OCI-LY1 (cell line): ENCODE measurements around the gene SEC61A2.
"Not testable (repeated sequence)": the region's sequence is repeated elsewhere in the genome, so short reads cannot be mapped to it uniquely, and the experiment has no call there.

Experiments used
- H2AFZ ChIP-seq: fragments of 200-600 bp; sonication (generic), shearing (Covaris generic); 2 replicates; pipeline ENCODE4 v1.6.0; 2014; ENCODE audit warnings: antibody characterized with exemption, mild to moderate bottlenecking, low read length
- H3F3A ChIP-seq: fragments of 200-600 bp; sonication (generic), shearing (Covaris generic); 2 replicates; pipeline ENCODE4 v1.6.0; 2014; ENCODE audit warnings: mild to moderate bottlenecking, antibody characterized with exemption, low read length, moderate library complexity; ENCODE audit not compliant: insufficient read depth
- H3K27ac ChIP-seq: fragments of 200-600 bp; sonication (generic); 2 replicates; pipeline ENCODE4 v1.5.1; 2014; ENCODE audit warnings: low read length, mixed run types, mild to moderate bottlenecking, low read depth; ENCODE audit not compliant: poor library complexity, severe bottlenecking
- H3K27me3 ChIP-seq: fragments of 200-600 bp; sonication (generic); 2 replicates; pipeline ENCODE4 v1.6.0; 2014; ENCODE audit warnings: antibody characterized with exemption, mild to moderate bottlenecking, low read length, moderate library complexity; ENCODE audit not compliant: insufficient read depth
- H3K36me3 ChIP-seq: fragments of 200-600 bp; sonication (generic); 2 replicates; pipeline ENCODE4 v1.6.1; 2014; ENCODE audit warnings: mild to moderate bottlenecking, antibody characterized with exemption, low read length, moderate library complexity, mixed read lengths; ENCODE audit not compliant: insufficient read depth
- H3K4me1 ChIP-seq: fragments of 200-600 bp; sonication (generic); 2 replicates; pipeline ENCODE4 v1.5.1; 2014; ENCODE audit warnings: mild to moderate bottlenecking, low read length, moderate library complexity; ENCODE audit not compliant: insufficient read depth, severe bottlenecking
- H3K4me2 ChIP-seq: fragments of 200-600 bp; sonication (generic), shearing (Covaris generic); 2 replicates; pipeline ENCODE4 v1.6.1; 2014; ENCODE audit warnings: low read length
- H3K4me3 ChIP-seq: fragments of 200-600 bp; sonication (generic); 2 replicates; pipeline ENCODE4 v1.5.1; 2014; ENCODE audit warnings: low read length, low read depth, mild to moderate bottlenecking, mixed read lengths; ENCODE audit not compliant: poor library complexity, severe bottlenecking
- H3K79me2 ChIP-seq: fragments of 200-600 bp; shearing (Covaris generic); 2 replicates; pipeline ENCODE4 v1.6.1; 2016; ENCODE audit warnings: mixed run types, low read length, mixed read lengths; ENCODE audit not compliant: insufficient read depth
- H3K9ac ChIP-seq: fragments of 200-600 bp; sonication (generic), shearing (Covaris generic); 2 replicates; pipeline ENCODE4 v1.6.1; 2014; ENCODE audit warnings: mild to moderate bottlenecking, low read length, mixed read lengths
- H3K9me2 ChIP-seq: fragments of 200-600 bp; sonication (generic), shearing (Covaris generic); 2 replicates; pipeline ENCODE4 v1.6.1; 2014; ENCODE audit warnings: low read depth, mild to moderate bottlenecking, low read length, mixed read lengths
- H3K9me3 ChIP-seq: fragments of 200-600 bp; shearing (Covaris generic); 2 replicates; pipeline ENCODE4 v1.6.1; 2014; ENCODE audit warnings: low read length, mixed read lengths
- H4K20me1 ChIP-seq: fragments of 200-600 bp; sonication (generic), shearing (Covaris generic); 2 replicates; pipeline ENCODE4 v1.6.0; 2016; ENCODE audit warnings: mild to moderate bottlenecking, low read length; ENCODE audit not compliant: insufficient read depth
- EZH2 ChIP-seq: fragments of 200-600 bp; sonication (generic), shearing (Covaris generic); IDR thresholded peaks from 2 replicates; pipeline ENCODE4 v1.8.0; 2017; ENCODE audit warnings: borderline replicate concordance, mixed run types, mild to moderate bottlenecking, antibody characterized with exemption, low read length, moderate library complexity, mixed read lengths
- TF ChIP-seq, protein P1 (sequence below): fragments of 200-600 bp; sonication (generic), shearing (Covaris generic); IDR thresholded peaks from 2 replicates; pipeline ENCODE4 v1.5.1; 2017; ENCODE audit warnings: mild to moderate bottlenecking, antibody characterized with exemption, low read length, moderate library complexity, mixed read lengths

Gene SEC61A2

DNA sequence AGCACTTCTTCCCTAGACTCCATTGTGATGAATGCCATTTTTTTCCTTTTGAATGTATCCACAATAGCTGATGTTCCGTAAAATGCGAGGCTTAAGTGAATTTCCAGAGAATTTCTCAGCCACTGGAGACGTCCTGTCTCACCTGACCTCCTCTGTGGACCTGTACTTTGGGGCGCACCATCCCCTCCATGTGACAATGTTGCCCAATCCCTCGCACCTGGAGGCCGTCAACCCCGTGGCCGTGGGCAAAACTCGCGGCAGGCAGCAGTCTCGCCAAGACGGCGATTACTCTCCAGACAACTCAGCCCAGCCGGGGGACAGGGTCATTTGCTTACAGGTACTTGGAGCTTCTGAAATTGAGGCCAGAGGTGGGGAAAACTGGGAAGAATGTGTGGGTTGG is 40.6 kb upstream of the SEC61A2 start:
- H3K9me2 ChIP-seq, result no peaks in the 10 kb centered on the region
- H3K4me3 ChIP-seq, result no peak overlapping the region
- H2AFZ ChIP-seq, result no peak overlapping the region
- H3K9me3 ChIP-seq, result no peaks in the 10 kb centered on the region
- no peaks in the 10 kb centered on the region for H3K79me2 ChIP-seq
- H3K27ac ChIP-seq, result no peak overlapping the region
- no peaks in the 10 kb centered on the region for H4K20me1 ChIP-seq
- no peaks in the 10 kb centered on the region for H3K4me1 ChIP-seq
- no peaks in the 10 kb centered on the region for H3F3A ChIP-seq
- H3K27me3 ChIP-seq, result no peaks in the 10 kb centered on the region
- TF ChIP-seq EZH2, result no peak
- TF ChIP-seq, protein P1, sequence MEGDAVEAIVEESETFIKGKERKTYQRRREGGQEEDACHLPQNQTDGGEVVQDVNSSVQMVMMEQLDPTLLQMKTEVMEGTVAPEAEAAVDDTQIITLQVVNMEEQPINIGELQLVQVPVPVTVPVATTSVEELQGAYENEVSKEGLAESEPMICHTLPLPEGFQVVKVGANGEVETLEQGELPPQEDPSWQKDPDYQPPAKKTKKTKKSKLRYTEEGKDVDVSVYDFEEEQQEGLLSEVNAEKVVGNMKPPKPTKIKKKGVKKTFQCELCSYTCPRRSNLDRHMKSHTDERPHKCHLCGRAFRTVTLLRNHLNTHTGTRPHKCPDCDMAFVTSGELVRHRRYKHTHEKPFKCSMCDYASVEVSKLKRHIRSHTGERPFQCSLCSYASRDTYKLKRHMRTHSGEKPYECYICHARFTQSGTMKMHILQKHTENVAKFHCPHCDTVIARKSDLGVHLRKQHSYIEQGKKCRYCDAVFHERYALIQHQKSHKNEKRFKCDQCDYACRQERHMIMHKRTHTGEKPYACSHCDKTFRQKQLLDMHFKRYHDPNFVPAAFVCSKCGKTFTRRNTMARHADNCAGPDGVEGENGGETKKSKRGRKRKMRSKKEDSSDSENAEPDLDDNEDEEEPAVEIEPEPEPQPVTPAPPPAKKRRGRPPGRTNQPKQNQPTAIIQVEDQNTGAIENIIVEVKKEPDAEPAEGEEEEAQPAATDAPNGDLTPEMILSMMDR, result no peak
- H3K36me3 ChIP-seq, result peaks cover 82% of the 10 kb centered on the region
- H3K4me2 ChIP-seq, result no peak overlapping the region
- H3K9ac ChIP-seq, result no peak overlapping the region

DNA sequence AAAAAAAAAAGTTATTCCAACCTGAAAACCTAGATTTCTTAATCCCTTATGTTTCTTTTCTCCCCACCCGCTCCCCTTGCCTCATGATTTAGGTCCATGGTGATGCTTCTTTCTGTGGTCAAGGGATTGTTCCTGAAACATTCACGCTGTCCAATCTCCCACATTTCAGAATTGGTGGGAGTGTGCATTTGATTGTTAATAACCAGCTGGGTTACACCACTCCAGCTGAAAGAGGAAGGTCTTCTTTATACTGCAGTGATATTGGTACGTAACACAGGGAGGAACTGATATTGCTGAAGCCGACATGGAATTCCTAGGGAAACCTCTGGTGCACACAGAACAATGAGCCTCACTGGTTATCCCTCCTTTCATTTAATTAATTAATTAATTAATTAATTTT is 38.1 kb upstream of the SEC61A2 start:
- no peaks in the 10 kb centered on the region for H3F3A ChIP-seq
- H4K20me1 ChIP-seq, result no peaks in the 10 kb centered on the region
- no peak overlapping the region for H3K4me3 ChIP-seq
- H3K27me3 ChIP-seq, result no peaks in the 10 kb centered on the region
- TF ChIP-seq, protein P1, result no peak
- TF ChIP-seq EZH2, result no peak
- no peak overlapping the region for H3K4me2 ChIP-seq
- no peak overlapping the region for H3K9ac ChIP-seq
- peaks cover 78% of the 10 kb centered on the region for H3K36me3 ChIP-seq
- no peaks in the 10 kb centered on the region for H3K9me2 ChIP-seq
- no peak overlapping the region for H3K27ac ChIP-seq
- H2AFZ ChIP-seq, result no peak overlapping the region
- no peaks in the 10 kb centered on the region for H3K4me1 ChIP-seq
- no peaks in the 10 kb centered on the region for H3K79me2 ChIP-seq
- H3K9me3 ChIP-seq, result no peaks in the 10 kb centered on the region

DNA sequence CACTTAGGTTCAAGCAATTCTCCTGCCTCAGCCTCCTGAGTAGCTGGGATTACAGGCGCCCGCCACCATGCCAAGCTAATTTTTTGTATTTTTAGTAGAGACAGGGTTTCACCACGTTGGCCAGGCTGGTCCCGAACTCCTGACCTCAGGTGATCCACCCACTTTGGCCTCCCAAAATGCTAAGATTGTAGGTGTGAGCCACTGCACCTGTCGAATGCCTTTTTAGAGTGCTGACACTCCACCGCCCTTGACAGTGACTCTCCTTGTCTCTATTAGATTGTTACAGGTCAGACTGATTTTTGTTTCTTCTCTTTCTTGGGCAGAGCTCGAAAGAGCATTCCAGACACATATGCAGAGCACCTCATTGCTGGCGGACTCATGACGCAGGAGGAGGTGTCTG is 32.1 kb upstream of the SEC61A2 start:
- not testable (repeated sequence) for H3K9me2 ChIP-seq, H3K9me3 ChIP-seq, H3K9ac ChIP-seq, H3K27ac ChIP-seq, H4K20me1 ChIP-seq, H3F3A ChIP-seq, H3K4me2 ChIP-seq, H3K79me2 ChIP-seq, H3K27me3 ChIP-seq, H2AFZ ChIP-seq, H3K4me3 ChIP-seq, H3K4me1 ChIP-seq
- peaks cover 75% of the 10 kb centered on the region for H3K36me3 ChIP-seq

DNA sequence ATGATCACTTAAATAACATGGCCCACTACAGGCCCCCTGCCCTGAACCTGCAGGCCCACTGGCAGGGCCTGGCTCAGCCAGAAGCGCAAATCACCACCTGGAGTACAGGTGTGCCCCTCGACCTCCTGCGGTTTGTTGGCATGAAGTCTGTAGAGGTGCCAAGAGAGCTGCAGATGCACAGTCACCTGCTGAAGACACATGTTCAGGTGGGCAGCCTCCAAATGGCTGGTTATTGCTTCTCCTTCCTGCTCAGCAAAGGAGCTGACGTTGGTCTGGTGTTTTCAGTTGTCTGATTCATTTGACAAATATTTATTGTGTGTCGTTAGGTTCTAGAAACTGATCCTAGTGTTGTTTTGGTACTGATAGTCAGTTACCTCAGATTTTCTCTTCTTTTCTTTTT is 31.7 kb upstream of the SEC61A2 start:
- H3K9me2 ChIP-seq, result no peaks in the 10 kb centered on the region
- no peak overlapping the region for H3K4me2 ChIP-seq
- peaks cover 74% of the 10 kb centered on the region for H3K36me3 ChIP-seq
- H3K4me3 ChIP-seq, result no peak overlapping the region
- no peaks in the 10 kb centered on the region for H3K79me2 ChIP-seq
- no peaks in the 10 kb centered on the region for H3K4me1 ChIP-seq
- no peaks in the 10 kb centered on the region for H3K27me3 ChIP-seq
- no peak overlapping the region for H2AFZ ChIP-seq
- no peak overlapping the region for H3K27ac ChIP-seq
- no peaks in the 10 kb centered on the region for H4K20me1 ChIP-seq
- H3K9me3 ChIP-seq, result no peaks in the 10 kb centered on the region
- no peak for TF ChIP-seq EZH2
- TF ChIP-seq, protein P1, result no peak
- H3K9ac ChIP-seq, result no peak overlapping the region
- H3F3A ChIP-seq, result no peaks in the 10 kb centered on the region
